Measurements from ENCODE around the gene ABCD1.

The ABCD1 gene

DNA sequence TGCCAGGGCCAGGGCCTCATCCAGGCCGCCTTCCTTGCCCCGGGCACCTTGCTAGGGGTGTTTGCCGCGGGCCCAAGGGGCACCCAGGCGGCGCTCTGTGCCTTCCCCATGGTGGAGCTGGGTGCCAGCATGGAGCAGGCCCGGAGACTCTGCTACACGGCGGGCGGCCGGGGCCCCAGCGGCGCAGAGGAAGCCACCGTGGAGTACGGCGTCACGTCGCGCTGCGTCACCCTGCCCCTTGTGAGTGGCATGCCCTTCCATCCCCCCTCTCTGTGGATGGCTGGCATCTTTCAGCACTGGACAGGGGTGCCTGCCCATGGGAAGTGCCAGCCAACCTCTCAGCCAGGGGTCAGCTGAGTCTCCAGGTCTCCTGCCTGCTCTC, 43.0 kb downstream of the ABCD1 start:
- TF ChIP-seq CTCF (IDR thresholded peaks at IDR 0.05; ENCODE audit: unreplicated experiment in 3 of 3): no peak
- H3K27ac Mint-ChIP-seq: no peak overlapping the region
- no peaks in the 10 kb centered on the region for H3K36me3 Mint-ChIP-seq (ENCODE audit: low read depth)
- H3K27me3 Mint-ChIP-seq (ENCODE audit: low read depth): peaks cover 4% of the 10 kb centered on the region
- H3K4me1 Mint-ChIP-seq: peaks cover 5% of the 10 kb centered on the region
- no peak overlapping the region for H3K4me3 Mint-ChIP-seq
- H3K9me3 Mint-ChIP-seq: peaks cover 8% of the 10 kb centered on the region

GRCh38 chrX:153768311-153769157, 43.9 kb downstream of the ABCD1 start:
- Mint-ChIP-seq H3K27ac (no peak overlapping the region), H3K4me3 (no peak overlapping the region), H3K4me1 (peaks cover 5% of the 10 kb centered on the region), H3K36me3 (ENCODE audit: low read depth) (no peaks in the 10 kb centered on the region), H3K9me3 (peaks cover 5% of the 10 kb centered on the region), H3K27me3 (ENCODE audit: low read depth) (peaks cover under 1% of the 10 kb centered on the region)
- no peak for TF ChIP-seq CTCF (IDR thresholded peaks at IDR 0.05; ENCODE audit: unreplicated experiment in 3 of 3)

DNA sequence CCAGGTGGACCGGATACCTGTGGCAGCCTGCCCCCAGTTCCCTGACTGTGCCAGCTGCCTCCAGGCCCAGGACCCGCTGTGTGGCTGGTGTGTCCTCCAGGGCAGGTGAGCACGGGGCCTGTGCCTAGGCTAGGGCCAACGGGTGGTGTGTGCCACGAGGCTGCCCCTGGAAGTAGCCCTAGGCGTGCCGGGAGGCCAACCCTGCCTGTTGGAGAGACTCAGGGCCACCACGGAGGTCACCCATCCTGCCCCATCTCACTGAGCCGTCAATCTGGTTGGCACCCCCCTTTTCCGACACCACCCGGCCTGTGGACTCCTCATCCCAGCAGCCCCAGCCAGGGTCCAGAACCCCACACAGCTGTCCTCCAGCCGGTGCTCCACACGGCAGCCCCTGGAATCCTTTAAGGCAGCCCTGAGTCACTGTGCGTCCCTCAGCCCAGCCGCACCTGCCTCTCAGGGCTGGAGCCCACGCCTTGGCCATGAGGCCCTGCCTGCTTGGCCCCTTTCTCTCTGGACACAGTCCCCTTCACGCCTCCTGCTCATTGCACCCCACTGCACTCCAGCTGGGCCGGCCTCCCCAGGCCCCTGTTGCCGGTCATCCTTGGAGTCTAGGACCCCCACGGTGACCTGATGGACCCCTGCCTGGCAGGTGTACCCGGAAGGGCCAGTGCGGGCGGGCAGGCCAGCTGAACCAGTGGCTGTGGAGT, 44.7 kb downstream of the ABCD1 start:
- no peaks in the 10 kb centered on the region for H3K27me3 Mint-ChIP-seq (ENCODE audit: low read depth)
- H3K4me3 Mint-ChIP-seq: no peak overlapping the region
- no peaks in the 10 kb centered on the region for H3K36me3 Mint-ChIP-seq (ENCODE audit: low read depth)
- no peak for TF ChIP-seq CTCF (IDR thresholded peaks at IDR 0.05; ENCODE audit: unreplicated experiment in 3 of 3)
- no peaks in the 10 kb centered on the region for H3K9me3 Mint-ChIP-seq
- H3K27ac Mint-ChIP-seq: no peak overlapping the region
- H3K4me1 Mint-ChIP-seq: peaks cover 5% of the 10 kb centered on the region

GRCh38 chrX:153769865-153770600, 45.4 kb downstream of the ABCD1 start:
- TF ChIP-seq CTCF (IDR thresholded peaks at IDR 0.05; ENCODE audit: unreplicated experiment in 3 of 3): no peak
- no peaks in the 10 kb centered on the region for H3K27me3 Mint-ChIP-seq (ENCODE audit: low read depth)
- no peak overlapping the region for H3K4me3 Mint-ChIP-seq
- no peak overlapping the region for H3K27ac Mint-ChIP-seq
- H3K4me1 Mint-ChIP-seq: peaks cover 5% of the 10 kb centered on the region
- H3K9me3 Mint-ChIP-seq: no peaks in the 10 kb centered on the region
- H3K36me3 Mint-ChIP-seq (ENCODE audit: low read depth): no peaks in the 10 kb centered on the region

DNA sequence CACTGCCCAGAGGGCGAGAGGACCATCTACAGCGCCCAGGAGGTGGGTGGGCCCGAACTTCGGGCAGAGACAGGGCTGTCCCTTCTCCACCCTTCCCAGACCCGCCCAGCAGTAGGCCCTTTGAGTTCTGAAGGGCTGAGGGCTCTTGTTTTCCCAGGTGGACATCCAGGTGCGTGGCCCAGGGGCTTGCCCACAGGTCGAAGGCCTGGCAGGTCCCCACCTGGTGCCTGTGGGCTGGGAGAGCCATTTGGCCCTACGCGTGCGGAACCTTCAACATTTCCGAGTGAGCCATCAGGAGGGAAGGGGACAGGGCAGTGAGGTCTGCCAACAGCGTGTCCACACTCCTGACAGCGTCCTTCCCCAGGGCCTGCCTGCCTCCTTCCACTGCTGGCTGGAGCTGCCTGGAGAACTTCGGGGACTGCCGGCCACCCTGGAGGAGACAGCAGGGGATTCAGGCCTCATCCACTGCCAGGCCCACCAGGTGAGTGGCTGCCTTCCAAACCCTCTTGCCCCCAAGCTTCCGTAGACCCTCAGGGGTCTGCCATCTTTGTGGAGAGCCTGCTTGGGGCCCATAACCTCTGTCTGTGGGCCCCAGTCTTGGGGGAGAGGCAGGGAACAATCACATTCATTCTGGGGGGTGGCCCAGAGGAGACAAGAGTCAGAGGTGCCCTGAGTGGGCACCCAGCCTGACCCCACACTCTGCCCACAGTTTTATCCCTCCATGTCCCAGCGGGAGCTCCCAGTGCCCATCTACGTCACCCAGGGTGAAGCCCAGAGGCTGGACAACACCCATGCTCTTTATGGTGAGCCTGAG, 46.2 kb downstream of the ABCD1 start:
- H3K9me3 Mint-ChIP-seq: no peaks in the 10 kb centered on the region
- no peak overlapping the region for H3K27ac Mint-ChIP-seq
- H3K27me3 Mint-ChIP-seq (ENCODE audit: low read depth): no peaks in the 10 kb centered on the region
- H3K4me3 Mint-ChIP-seq: no peak overlapping the region
- H3K36me3 Mint-ChIP-seq (ENCODE audit: low read depth): no peaks in the 10 kb centered on the region
- TF ChIP-seq CTCF (IDR thresholded peaks at IDR 0.05; ENCODE audit: unreplicated experiment in 3 of 3): no peak
- H3K4me1 Mint-ChIP-seq: peaks cover 5% of the 10 kb centered on the region

All from nephron (organoid).